Upper lobe of right lung (tissue), 1 donor: Measurements from ENCODE around the gene PIP5KL1. TPM values are rescaled to one million over a fixed set of nuclear protein-coding genes. Genes with fewer than 3 reads are reported as not detected.

ENCODE experiments used
- ATAC-seq: fragments of 200-7000 bp; cut with Tn5 transposase; one replicate; pipeline ENCODE4 v1.9.1; 2020; ENCODE audit warnings: mild to moderate bottlenecking, moderate library complexity
- DNase-seq: peaks from one replicate; pipeline ENCODE4 v3.0.0-alpha.2; 2020
- H3K27ac ChIP-seq: fragments of 200-600 bp; one replicate; pipeline ENCODE4 v1.8.0; 2022
- H3K27me3 ChIP-seq: fragments of 200-600 bp; one replicate; pipeline ENCODE4 v1.8.0; 2022; ENCODE audit warnings: mild to moderate bottlenecking
- H3K36me3 ChIP-seq: fragments of 200-600 bp; one replicate; pipeline ENCODE4 v1.8.0; 2022
- H3K4me1 ChIP-seq: fragments of 200-600 bp; one replicate; pipeline ENCODE4 v1.8.0; 2022
- H3K4me3 ChIP-seq: fragments of 200-600 bp; one replicate; pipeline ENCODE4 v1.8.0; 2022; ENCODE audit warnings: mild to moderate bottlenecking
- H3K9me3 ChIP-seq: fragments of 200-600 bp; one replicate; pipeline ENCODE4 v1.8.0; 2022
- CTCF ChIP-seq: fragments of 200-600 bp; IDR thresholded peaks from one replicate; pipeline ENCODE4 v1.8.0; 2022; ENCODE audit warnings: antibody characterized with exemption
- intact Hi-C: fragments of 100-400 bp; cut with DNase I; formaldehyde crosslinking; loops from one replicate; pipeline ENCODE4 v1.11.0; 2022
- total RNA-seq: library from RNA; stranded (reverse); fragmentation: NEBNext Ultra II Directional; extraction: Animal tissue kit (Norgen Biotek cat#: 25700); gene quantifications from one replicate; pipeline ENCODE4 v1.2.1, GENCODE V29; 2021
- donor health status: DM: no; HTN: yes; CAD: no; lungs with severe emphysema.

The PIP5KL1 gene
- total RNA-seq, 1 donor from 2014 or later = 3.5 TPM

GRCh38 chr9:127965953-127966352 lies 35.4 kb upstream of the PIP5KL1 start:
- DNase-seq = no peak
- no peaks in the 10 kb centered on the region for H3K27me3 ChIP-seq
- TF ChIP-seq CTCF = no peak
- H3K27ac ChIP-seq = peak overlapping the region; percentile 83
- ATAC-seq = no peak
- peaks cover 73% of the 10 kb centered on the region for H3K4me1 ChIP-seq
- no peaks in the 10 kb centered on the region for H3K9me3 ChIP-seq
- intact Hi-C loops = no loop called here
- no peaks in the 10 kb centered on the region for H3K36me3 ChIP-seq
- H3K4me3 ChIP-seq = no peak overlapping the region

DNA sequence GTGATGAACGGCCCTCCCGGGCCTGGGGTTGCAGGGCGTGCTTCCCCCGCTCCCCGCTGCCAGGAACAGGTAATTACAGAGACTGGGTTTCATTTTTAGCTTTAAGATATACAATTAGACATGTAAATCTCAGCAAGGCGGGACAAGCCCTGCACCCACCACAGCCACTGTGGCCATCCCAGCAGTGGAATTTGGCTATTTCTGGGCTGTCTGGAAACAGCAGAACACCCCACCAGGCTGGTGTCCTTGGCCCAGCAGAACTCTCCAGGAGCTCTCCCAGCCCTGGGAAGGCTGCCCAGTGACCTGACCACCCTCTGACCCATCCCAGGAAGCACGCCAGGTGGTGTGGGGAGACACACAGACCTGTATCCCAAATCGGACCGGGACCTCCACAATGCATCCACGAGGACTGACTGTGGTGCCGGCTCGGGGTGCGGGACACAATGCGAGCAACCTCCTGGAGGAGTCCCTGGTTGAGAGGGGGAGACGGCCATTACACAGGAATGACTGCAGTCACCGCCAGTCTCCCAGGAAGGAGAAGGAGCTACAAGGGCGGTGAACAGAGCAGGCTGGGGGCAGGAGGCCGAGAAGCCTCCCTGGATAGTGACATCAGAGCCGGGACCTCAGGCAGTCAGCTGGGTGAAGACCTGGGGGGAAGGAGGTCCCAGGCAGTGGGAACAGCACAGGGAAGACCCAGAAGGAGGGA lies 32.9 kb upstream of the PIP5KL1 start:
- no peaks in the 10 kb centered on the region for H3K9me3 ChIP-seq
- no peaks in the 10 kb centered on the region for H3K27me3 ChIP-seq
- H3K4me1 ChIP-seq = peaks cover 66% of the 10 kb centered on the region
- intact Hi-C loops = no loop called here
- no peaks in the 10 kb centered on the region for H3K36me3 ChIP-seq
- ATAC-seq = no peak
- no peak overlapping the region for H3K4me3 ChIP-seq
- DNase-seq = no peak
- peak overlapping the region; percentile 31 for H3K27ac ChIP-seq
- TF ChIP-seq CTCF = no peak

DNA sequence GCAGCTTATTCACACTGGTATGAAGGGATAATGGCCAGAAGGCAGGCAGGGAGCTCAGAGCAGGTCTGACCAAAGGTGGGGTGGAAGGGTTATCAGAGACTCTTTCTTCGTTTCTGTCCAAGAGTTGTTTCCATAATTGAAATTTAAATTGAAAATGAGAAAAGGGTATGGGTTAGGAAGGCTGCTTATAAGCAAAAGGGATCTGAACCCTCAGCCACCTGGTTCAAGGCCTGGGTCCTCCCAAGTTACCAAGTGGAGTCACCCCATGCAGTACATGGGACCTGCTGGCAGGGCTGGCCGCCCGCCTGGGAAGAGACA lies 32.4 kb upstream of the PIP5KL1 start:
- Histone ChIP-seq H3K4me3 (no peak overlapping the region), H3K27me3 (no peaks in the 10 kb centered on the region), H3K9me3 (no peaks in the 10 kb centered on the region), H3K36me3 (no peaks in the 10 kb centered on the region), H3K4me1 (peaks cover 61% of the 10 kb centered on the region), H3K27ac (peak overlapping the region; percentile 31)
- ATAC-seq = no peak
- TF ChIP-seq CTCF = no peak
- intact Hi-C loops = no loop called here
- DNase-seq = no peak

DNA sequence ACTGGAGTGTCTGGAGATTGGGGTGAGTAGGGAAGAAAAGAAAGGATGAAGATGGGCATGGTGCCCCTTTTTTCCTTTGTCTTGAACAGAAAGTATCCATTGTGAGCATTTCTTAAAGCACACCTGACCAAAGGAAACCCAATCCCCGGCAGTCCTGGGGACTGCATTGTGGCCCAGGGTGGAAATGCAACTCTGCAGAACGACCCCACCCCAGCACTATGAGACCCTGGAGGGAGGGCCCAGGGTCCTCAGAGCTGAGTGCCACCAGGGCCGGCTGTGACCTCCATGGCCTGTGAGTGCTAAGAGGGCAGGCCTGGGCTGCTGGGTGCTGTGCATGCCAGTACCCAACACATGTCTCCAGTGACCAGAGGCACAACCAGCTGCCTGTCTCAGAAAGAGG lies 31.7 kb upstream of the PIP5KL1 start:
- H3K27me3 ChIP-seq = no peaks in the 10 kb centered on the region
- H3K9me3 ChIP-seq = no peaks in the 10 kb centered on the region
- ATAC-seq (no peak), DNase-seq (no peak)
- no peaks in the 10 kb centered on the region for H3K36me3 ChIP-seq
- H3K4me1 ChIP-seq = peaks cover 57% of the 10 kb centered on the region
- H3K4me3 ChIP-seq = no peak overlapping the region
- intact Hi-C loops = no loop called here
- TF ChIP-seq CTCF = no peak
- no peak overlapping the region for H3K27ac ChIP-seq

DNA sequence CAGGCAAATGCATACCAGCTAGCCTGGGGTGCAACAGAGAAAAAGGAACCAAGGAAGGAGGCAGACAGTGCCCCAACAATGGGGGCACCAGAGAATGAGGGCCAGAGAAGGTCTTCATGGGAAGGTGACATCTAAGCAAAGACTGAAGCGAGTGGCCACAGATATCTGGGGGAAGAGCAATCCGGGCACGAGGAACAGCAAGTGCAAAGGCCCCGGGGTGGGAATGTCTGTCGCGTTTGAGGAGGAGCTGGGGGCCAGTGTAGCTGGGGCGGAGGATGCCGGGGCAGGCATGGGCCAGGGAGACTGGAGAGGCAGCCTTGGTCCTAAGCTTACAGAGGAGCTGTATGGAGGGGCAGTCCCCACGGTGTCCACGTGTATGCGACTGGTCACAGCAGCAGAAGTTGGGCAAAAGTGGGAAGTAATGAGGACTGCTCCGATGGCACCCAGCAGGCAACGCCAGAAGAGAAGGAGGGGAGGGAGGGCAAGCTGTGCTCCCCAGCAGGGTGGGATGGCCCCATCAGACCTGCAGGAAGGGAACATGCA lies 31.1 kb upstream of the PIP5KL1 start:
- Histone ChIP-seq H3K9me3 (no peaks in the 10 kb centered on the region), H3K27ac (no peak overlapping the region), H3K36me3 (no peaks in the 10 kb centered on the region), H3K4me3 (no peak overlapping the region), H3K27me3 (no peaks in the 10 kb centered on the region), H3K4me1 (peaks cover 51% of the 10 kb centered on the region)
- ATAC-seq (no peak), DNase-seq (no peak)
- intact Hi-C loops = no loop called here
- no peak for TF ChIP-seq CTCF

- no peaks in the 10 kb centered on the region for H3K36me3 ChIP-seq
- no peak for DNase-seq
- H3K9me3 ChIP-seq = no peaks in the 10 kb centered on the region
- H3K4me1 ChIP-seq = peaks cover 46% of the 10 kb centered on the region
- no peaks in the 10 kb centered on the region for H3K27me3 ChIP-seq
- ATAC-seq = no peak
- no peak overlapping the region for H3K27ac ChIP-seq
- H3K4me3 ChIP-seq = no peak overlapping the region
- intact Hi-C loops = no loop called here
- no peak for TF ChIP-seq CTCF
These were observed 30.5 kb upstream of the PIP5KL1 start for GRCh38 chr9:127961155-127961490.
